HepG2 (cell line): ENCODE data around the gene B3GALNT2. TPM values are rescaled to one million over a fixed set of nuclear protein-coding genes. Genes with fewer than 3 reads are reported as not detected.
A peak's percentile ranks its signal among the peaks of the same experiment; 100 is the strongest.

ENCODE experiments used
- CBFB ChIP-seq: sonication (generic); formaldehyde crosslinking; IDR thresholded peaks from 2 replicates; pipeline ENCODE4 v1.4.0; 2020; ENCODE audit warnings: missing genetic modification reagents
- ETV6 ChIP-seq: sonication (generic); formaldehyde crosslinking; conservative IDR thresholded peaks from 2 replicates; pipeline ENCODE4 v1.4.0; 2020; ENCODE audit warnings: missing genetic modification reagents
- FOXK1 ChIP-seq: sonication (generic); formaldehyde crosslinking; IDR thresholded peaks from 2 replicates; pipeline ENCODE4 v1.4.0; 2020; ENCODE audit warnings: low read depth, missing genetic modification reagents, borderline replicate concordance
- FOXK2 ChIP-seq: fragments of 450-650 bp; IDR thresholded peaks from 2 replicates; pipeline ENCODE4 v1.6.1; 2016
- GTF2F1 ChIP-seq: fragments of 150-350 bp; IDR thresholded peaks from 2 replicates; pipeline ENCODE4 v1.6.1; 2014; ENCODE audit warnings: low read length
- NAIF1 ChIP-seq: sonication (generic); formaldehyde crosslinking; IDR thresholded peaks from 2 replicates; pipeline ENCODE4 v1.5.0; 2020; ENCODE audit warnings: mild to moderate bottlenecking, missing genetic modification reagents, borderline replicate concordance
- REXO4 ChIP-seq: sonication (generic); formaldehyde crosslinking; IDR thresholded peaks from 2 replicates; pipeline ENCODE4 v1.8.0; 2022; ENCODE audit warnings: missing genetic modification reagents, mild to moderate bottlenecking, borderline replicate concordance
- SAFB2 ChIP-seq: sonication (generic); formaldehyde crosslinking; IDR thresholded peaks from 2 replicates; pipeline ENCODE4 v1.5.1; 2020; ENCODE audit warnings: missing genetic modification reagents, low read depth, mild to moderate bottlenecking, borderline replicate concordance
- STAG1 ChIP-seq: sonication (generic); formaldehyde crosslinking; IDR thresholded peaks from 2 replicates; pipeline ENCODE4 v1.4.0; 2020; ENCODE audit warnings: missing genetic modification reagents
- SYNCRIP ChIP-seq: fragments of 200-400 bp; formaldehyde crosslinking; IDR thresholded peaks from 2 replicates; pipeline ENCODE4 v1.6.1; 2018; ENCODE audit warnings: mild to moderate bottlenecking, low read depth, low read length; ENCODE audit not compliant: insufficient read depth
- TEAD3 ChIP-seq: optimal IDR thresholded peaks from 2 replicates; pipeline ENCODE3; 2016; ENCODE audit warnings: borderline replicate concordance
- ZFAT ChIP-seq: sonication (generic); formaldehyde crosslinking; conservative IDR thresholded peaks from 2 replicates; pipeline ENCODE4 v1.8.1; 2023; ENCODE audit warnings: missing genetic modification reagents, inconsistent platforms
- ZNF615 ChIP-seq: sonication (generic); formaldehyde crosslinking; IDR thresholded peaks from 2 replicates; pipeline ENCODE4 v1.5.0; 2020; ENCODE audit warnings: mild to moderate bottlenecking, missing genetic modification reagents, borderline replicate concordance
- ZNF619 ChIP-seq: sonication (generic); formaldehyde crosslinking; IDR thresholded peaks from 2 replicates; pipeline ENCODE4 v1.4.0; 2020; ENCODE audit warnings: mild to moderate bottlenecking, missing genetic modification reagents
- ZNF672 ChIP-seq: sonication (generic); formaldehyde crosslinking; IDR thresholded peaks from 2 replicates; pipeline ENCODE4 v1.8.1; 2022; ENCODE audit warnings: missing genetic modification reagents
- ZNF7 ChIP-seq: IDR thresholded peaks from 2 replicates; pipeline ENCODE4 v1.6.1; 2016; ENCODE audit warnings: missing biosample characterization, missing genetic modification reagents
- polyA plus RNA-seq, 8 experiments: library from polyadenylated mRNA; depleted of rRNA in 3 of 8; stranded (reverse) in 7 of 8; unstranded in 1 of 8; fragments of >200 nt; fragmentation: Illumina TruSeq in 4 of 8; extraction: Trizol in 4 of 8; gene quantifications; 2 replicates each; pipeline versions ENCODE4 v1.2.1 to v1.2.3, GENCODE V29; 2011 to 2016; ENCODE audit warnings: low read depth in 4 of 8, missing spikeins in 1 of 8, mixed read lengths in 1 of 8; ENCODE audit not compliant: insufficient read depth in 1 of 8
- total RNA-seq, 5 experiments: library from RNA; depleted of rRNA; stranded (reverse); fragments of >200 nt; fragmentation: Illumina TruSeq; extraction: Trizol; gene quantifications; 2 replicates each; pipeline ENCODE4 v1.2.3, GENCODE V29; 2016; ENCODE audit warnings: low read depth in 1 of 5
- TF ChIP-seq, protein P1 (sequence below), 2 experiments: sonication (generic) in 1 of 2; formaldehyde crosslinking in 1 of 2; IDR thresholded peaks; 2 replicates each; pipeline versions ENCODE4 v1.6.1 to v1.9.0; 2014 to 2022; ENCODE audit warnings: antibody characterized with exemption in 1 of 2, borderline replicate concordance in 1 of 2, inconsistent platforms in 1 of 2, low read depth in 1 of 2, missing genetic modification reagents in 1 of 2
- TF ChIP-seq, protein P2 (sequence below): sonication (generic); formaldehyde crosslinking; IDR thresholded peaks from 2 replicates; pipeline ENCODE4 v1.5.1; 2020; ENCODE audit warnings: mild to moderate bottlenecking, missing genetic modification reagents, borderline replicate concordance
- TF ChIP-seq, protein P3 (sequence below): sonication (generic); formaldehyde crosslinking; IDR thresholded peaks from 2 replicates; pipeline ENCODE4 v1.4.0; 2020; ENCODE audit warnings: mild to moderate bottlenecking, missing genetic modification reagents
- TF ChIP-seq, protein P4 (sequence below): IDR thresholded peaks from 2 replicates; pipeline ENCODE4 v1.6.1; 2016; ENCODE audit warnings: mild to moderate bottlenecking, missing biosample characterization, missing genetic modification reagents

The B3GALNT2 gene
- total and polyA plus RNA-seq, 2 of the 13 experiments (the other 11 are each of a cell fraction or from before 2014, with no cell fraction given) = 16.5 to 28.9 TPM

DNA sequence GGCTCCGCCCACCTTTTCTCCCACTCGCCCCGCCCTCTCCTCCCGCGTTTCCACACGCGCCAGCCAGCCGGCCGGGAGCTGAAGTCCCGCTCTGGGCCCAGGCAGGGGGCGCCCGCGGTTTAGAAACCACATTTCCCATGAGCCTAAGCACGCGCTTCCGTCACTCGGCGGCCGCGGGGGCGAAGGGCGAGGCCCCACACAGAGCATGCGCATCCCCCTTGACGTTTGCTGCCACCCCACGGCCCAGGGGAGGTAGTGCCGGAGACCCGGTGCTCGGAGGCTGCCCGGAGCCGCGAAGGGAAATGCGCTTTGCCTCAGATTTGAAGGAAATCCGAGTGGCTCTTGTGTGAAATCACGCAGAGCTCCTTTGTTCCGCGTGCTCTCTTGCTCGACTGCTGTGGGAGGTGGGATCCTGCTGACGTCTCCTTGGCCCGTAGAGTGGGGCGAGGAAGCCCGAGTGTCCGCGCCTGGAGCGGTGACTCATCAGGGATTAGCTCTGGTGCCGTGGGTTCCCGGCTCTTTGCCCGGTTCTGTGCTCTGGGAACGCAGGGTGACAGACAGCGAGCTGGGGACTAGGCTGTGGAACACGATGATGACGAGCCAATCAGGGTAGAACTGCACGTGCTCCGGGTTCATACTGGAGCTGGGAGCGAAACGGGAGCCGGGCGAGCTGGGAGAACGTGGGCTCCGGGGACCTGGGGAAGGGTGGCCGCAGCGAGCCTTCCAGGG, 406 bp upstream of the B3GALNT2 start (continued):
- TF ChIP-seq, protein P1, sequence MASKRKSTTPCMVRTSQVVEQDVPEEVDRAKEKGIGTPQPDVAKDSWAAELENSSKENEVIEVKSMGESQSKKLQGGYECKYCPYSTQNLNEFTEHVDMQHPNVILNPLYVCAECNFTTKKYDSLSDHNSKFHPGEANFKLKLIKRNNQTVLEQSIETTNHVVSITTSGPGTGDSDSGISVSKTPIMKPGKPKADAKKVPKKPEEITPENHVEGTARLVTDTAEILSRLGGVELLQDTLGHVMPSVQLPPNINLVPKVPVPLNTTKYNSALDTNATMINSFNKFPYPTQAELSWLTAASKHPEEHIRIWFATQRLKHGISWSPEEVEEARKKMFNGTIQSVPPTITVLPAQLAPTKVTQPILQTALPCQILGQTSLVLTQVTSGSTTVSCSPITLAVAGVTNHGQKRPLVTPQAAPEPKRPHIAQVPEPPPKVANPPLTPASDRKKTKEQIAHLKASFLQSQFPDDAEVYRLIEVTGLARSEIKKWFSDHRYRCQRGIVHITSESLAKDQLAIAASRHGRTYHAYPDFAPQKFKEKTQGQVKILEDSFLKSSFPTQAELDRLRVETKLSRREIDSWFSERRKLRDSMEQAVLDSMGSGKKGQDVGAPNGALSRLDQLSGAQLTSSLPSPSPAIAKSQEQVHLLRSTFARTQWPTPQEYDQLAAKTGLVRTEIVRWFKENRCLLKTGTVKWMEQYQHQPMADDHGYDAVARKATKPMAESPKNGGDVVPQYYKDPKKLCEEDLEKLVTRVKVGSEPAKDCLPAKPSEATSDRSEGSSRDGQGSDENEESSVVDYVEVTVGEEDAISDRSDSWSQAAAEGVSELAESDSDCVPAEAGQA (IDR thresholded peaks at IDR 0.05; ENCODE audit: low read depth) = peak; percentile 43; the same call in 1 of the 2 replicates
- TF ChIP-seq, protein P1 (CRISPR knock-in tag; IDR thresholded peaks at IDR 0.05; ENCODE audit: borderline replicate concordance) = no peak
- TF ChIP-seq CBFB (CRISPR knock-in tag) (peak; percentile 95), ZFAT (CRISPR knock-in tag) (no peak), SAFB2 (CRISPR knock-in tag) (peak; percentile 9; the same call in 1 of the 2 replicates), ZNF619 (peak; percentile 79; the same call in 1 of the 2 replicates), NAIF1 (CRISPR knock-in tag) (0 out of 2 replicates have a peak, but pooled peaks have one; percentile 44), ZNF615 (CRISPR knock-in tag) (peak; percentile 87; the same call in 1 of the 2 replicates), STAG1 (CRISPR knock-in tag) (peak; percentile 58), FOXK2 (no peak), ZNF7 (no peak), GTF2F1 (no peak), FOXK1 (CRISPR knock-in tag) (peak; percentile 84), ZNF672 (CRISPR knock-in tag) (no peak), ETV6 (CRISPR knock-in tag) (0 out of 2 replicates have a peak, but pooled peaks have one; percentile 5), TEAD3 (peak; percentile 39), SYNCRIP (no peak), REXO4 (CRISPR knock-in tag) (no peak)
- TF ChIP-seq, protein P2, sequence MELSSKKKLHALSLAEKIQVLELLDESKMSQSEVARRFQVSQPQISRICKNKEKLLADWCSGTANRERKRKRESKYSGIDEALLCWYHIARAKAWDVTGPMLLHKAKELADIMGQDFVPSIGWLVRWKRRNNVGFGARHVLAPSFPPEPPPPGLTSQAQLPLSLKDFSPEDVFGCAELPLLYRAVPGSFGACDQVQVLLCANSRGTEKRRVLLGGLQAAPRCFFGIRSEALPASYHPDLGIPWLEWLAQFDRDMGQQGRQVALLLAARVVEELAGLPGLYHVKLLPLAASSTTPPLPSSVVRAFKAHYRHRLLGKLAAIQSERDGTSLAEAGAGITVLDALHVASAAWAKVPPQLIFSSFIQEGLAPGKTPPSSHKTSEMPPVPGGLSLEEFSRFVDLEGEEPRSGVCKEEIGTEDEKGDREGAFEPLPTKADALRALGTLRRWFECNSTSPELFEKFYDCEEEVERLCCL = no peak
- TF ChIP-seq, protein P3, sequence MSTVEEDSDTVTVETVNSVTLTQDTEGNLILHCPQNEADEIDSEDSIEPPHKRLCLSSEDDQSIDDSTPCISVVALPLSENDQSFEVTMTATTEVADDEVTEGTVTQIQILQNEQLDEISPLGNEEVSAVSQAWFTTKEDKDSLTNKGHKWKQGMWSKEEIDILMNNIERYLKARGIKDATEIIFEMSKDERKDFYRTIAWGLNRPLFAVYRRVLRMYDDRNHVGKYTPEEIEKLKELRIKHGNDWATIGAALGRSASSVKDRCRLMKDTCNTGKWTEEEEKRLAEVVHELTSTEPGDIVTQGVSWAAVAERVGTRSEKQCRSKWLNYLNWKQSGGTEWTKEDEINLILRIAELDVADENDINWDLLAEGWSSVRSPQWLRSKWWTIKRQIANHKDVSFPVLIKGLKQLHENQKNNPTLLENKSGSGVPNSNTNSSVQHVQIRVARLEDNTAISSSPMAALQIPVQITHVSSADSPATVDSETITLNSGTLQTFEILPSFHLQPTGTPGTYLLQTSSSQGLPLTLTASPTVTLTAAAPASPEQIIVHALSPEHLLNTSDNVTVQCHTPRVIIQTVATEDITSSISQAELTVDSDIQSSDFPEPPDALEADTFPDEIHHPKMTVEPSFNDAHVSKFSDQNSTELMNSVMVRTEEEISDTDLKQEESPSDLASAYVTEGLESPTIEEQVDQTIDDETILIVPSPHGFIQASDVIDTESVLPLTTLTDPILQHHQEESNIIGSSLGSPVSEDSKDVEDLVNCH = no peak
- TF ChIP-seq, protein P4, sequence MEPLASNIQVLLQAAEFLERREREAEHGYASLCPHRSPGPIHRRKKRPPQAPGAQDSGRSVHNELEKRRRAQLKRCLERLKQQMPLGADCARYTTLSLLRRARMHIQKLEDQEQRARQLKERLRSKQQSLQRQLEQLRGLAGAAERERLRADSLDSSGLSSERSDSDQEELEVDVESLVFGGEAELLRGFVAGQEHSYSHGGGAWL (CRISPR knock-in tag) = no peak; the same call in none of the 2 replicates
